PFSK-1 (cell line): Measurements from ENCODE around the gene HYAL1.

Experiments used
- FOXP2 ChIP-seq: optimal IDR thresholded peaks from 2 replicates; pipeline ENCODE3; 2011; ENCODE audit warnings: borderline replicate concordance, control low read depth, inconsistent platforms; ENCODE audit not compliant: insufficient read depth; ENCODE audit errors: extremely low read length, extremely low read depth
- POLR2AphosphoS5 ChIP-seq: IDR thresholded peaks from 2 replicates; pipeline ENCODE4 v1.6.1; 2012; ENCODE audit warnings: low read depth, mild to moderate bottlenecking, control low read depth, low read length, moderate library complexity
- SIN3A ChIP-seq: IDR thresholded peaks from 2 replicates; pipeline ENCODE4 v1.6.1; 2012; ENCODE audit warnings: mild to moderate bottlenecking, low read length, moderate library complexity, borderline replicate concordance; ENCODE audit not compliant: insufficient read depth
- TAF1 ChIP-seq: IDR thresholded peaks from 2 replicates; pipeline ENCODE4 v1.6.1; 2012; ENCODE audit warnings: low read length, control low read depth, borderline replicate concordance; ENCODE audit not compliant: insufficient read depth
- TF ChIP-seq, protein P1 (sequence below), 2 experiments: IDR thresholded peaks; 2 replicates each; pipeline versions ENCODE4 v1.6.1 to v1.8.0; 2011 to 2012; ENCODE audit warnings: low read depth in 2 of 2, low read length in 2 of 2, control low read depth in 1 of 2, inconsistent platforms in 1 of 2, mild to moderate bottlenecking in 1 of 2, moderate library complexity in 1 of 2; ENCODE audit not compliant: insufficient read depth in 1 of 2

The HYAL1 gene

DNA sequence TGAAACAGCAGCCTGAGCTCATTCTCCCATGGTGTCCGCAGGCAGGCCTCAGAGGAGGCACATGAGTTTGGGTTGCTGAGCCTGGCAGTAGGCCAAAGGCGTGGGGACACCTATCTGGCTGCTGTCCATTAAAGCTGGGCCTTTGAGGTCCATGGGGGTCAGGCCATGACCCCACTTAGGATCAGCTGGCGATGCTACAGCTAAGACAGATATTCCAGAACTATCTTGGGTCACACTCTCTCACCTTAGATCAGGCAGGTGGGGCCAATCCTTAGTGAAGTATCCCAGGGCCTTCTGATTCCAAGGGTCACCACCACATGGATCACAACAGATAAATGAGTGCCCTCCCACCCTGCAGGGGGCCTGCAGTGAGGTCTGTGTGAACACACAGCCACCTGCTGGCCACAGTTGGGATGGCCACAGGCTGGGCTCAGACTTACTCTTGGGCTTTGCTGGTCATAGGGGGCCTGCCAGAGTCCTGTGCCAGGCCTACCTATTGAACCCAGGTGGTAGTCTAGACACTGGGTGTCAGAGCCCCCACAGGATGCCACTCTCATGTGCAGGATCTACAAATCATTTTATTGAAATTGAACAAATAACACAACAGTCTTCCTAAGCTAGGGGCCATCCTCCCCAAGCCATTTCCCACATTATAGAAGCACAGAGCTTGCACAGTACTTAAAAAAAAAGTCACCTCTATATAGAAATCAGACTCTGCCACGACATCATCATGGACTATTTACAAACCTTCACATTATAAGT is 21.2 kb upstream of the HYAL1 start:
- TF ChIP-seq, protein P1, sequence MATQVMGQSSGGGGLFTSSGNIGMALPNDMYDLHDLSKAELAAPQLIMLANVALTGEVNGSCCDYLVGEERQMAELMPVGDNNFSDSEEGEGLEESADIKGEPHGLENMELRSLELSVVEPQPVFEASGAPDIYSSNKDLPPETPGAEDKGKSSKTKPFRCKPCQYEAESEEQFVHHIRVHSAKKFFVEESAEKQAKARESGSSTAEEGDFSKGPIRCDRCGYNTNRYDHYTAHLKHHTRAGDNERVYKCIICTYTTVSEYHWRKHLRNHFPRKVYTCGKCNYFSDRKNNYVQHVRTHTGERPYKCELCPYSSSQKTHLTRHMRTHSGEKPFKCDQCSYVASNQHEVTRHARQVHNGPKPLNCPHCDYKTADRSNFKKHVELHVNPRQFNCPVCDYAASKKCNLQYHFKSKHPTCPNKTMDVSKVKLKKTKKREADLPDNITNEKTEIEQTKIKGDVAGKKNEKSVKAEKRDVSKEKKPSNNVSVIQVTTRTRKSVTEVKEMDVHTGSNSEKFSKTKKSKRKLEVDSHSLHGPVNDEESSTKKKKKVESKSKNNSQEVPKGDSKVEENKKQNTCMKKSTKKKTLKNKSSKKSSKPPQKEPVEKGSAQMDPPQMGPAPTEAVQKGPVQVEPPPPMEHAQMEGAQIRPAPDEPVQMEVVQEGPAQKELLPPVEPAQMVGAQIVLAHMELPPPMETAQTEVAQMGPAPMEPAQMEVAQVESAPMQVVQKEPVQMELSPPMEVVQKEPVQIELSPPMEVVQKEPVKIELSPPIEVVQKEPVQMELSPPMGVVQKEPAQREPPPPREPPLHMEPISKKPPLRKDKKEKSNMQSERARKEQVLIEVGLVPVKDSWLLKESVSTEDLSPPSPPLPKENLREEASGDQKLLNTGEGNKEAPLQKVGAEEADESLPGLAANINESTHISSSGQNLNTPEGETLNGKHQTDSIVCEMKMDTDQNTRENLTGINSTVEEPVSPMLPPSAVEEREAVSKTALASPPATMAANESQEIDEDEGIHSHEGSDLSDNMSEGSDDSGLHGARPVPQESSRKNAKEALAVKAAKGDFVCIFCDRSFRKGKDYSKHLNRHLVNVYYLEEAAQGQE (IDR thresholded peaks at IDR 0.05; ENCODE audit: insufficient read depth in 1 of 2, low read depth in 2 of 2, low read length in 2 of 2) = no peak
- TF ChIP-seq FOXP2 (no peak), TAF1 (no peak), POLR2AphosphoS5 (no peak), SIN3A (no peak)

DNA sequence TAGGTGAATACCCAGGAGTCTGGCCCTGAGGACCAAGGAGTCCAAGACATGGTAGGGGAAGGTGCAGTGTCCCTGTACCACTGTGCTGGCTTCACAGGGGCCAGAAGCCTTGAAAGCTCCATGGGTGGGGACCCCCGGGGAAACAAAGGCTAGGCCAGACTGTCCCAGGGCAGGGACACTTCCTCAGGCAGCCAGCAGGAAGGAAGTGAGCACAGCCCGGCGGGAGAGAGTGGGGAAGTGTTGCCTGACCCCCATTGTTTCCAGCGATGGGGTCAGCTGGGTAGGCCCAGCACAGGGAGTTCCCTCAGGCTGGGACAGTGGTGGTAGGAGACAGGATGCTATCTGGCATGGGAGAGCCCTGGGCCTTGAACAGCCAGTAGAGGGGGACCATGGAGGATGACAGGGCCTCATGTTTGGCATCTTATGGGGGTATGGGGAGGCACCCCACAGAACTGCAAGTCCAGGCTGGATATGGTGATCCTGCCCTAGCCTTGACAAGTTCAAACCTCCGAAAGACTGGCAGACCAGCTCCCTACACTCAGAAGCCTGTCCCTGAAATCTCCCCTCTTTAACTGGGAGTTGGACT is 20.3 kb upstream of the HYAL1 start:
- TF ChIP-seq POLR2AphosphoS5 (no peak), FOXP2 (no peak), SIN3A (no peak), TAF1 (no peak)
- TF ChIP-seq, protein P1 (IDR thresholded peaks at IDR 0.05; ENCODE audit: insufficient read depth in 1 of 2, low read depth in 2 of 2, low read length in 2 of 2) = no peak

DNA sequence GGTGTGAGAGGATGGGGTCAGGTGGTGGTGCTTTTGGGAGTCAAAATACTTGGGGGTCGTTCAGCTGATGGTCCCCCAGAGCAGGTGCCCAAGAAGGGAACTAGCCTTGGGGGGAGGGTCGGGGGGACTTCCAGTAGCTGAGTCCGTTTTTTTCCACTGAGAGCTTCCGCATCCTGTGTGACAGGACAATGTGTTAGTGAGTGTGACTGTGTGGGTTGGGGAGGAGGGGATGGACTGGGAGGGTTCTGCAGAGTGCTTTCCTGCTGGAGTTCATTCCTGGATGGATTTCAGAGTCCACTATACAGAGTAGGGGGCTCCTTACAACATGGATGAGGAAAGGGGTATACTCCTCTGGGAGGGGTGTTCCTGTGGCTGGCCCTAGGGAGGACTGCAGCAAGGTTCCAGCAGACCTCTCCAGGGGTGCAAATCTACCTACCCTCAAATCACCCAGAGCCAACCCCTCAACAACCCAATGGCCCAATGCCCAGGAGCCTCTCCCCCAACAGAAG is 19.8 kb upstream of the HYAL1 start:
- TF ChIP-seq, protein P1 (IDR thresholded peaks at IDR 0.05; ENCODE audit: insufficient read depth in 1 of 2, low read depth in 2 of 2, low read length in 2 of 2) = no peak
- no peak for TF ChIP-seq SIN3A
- no peak for TF ChIP-seq FOXP2
- TF ChIP-seq TAF1 = no peak
- TF ChIP-seq POLR2AphosphoS5 = no peak

DNA sequence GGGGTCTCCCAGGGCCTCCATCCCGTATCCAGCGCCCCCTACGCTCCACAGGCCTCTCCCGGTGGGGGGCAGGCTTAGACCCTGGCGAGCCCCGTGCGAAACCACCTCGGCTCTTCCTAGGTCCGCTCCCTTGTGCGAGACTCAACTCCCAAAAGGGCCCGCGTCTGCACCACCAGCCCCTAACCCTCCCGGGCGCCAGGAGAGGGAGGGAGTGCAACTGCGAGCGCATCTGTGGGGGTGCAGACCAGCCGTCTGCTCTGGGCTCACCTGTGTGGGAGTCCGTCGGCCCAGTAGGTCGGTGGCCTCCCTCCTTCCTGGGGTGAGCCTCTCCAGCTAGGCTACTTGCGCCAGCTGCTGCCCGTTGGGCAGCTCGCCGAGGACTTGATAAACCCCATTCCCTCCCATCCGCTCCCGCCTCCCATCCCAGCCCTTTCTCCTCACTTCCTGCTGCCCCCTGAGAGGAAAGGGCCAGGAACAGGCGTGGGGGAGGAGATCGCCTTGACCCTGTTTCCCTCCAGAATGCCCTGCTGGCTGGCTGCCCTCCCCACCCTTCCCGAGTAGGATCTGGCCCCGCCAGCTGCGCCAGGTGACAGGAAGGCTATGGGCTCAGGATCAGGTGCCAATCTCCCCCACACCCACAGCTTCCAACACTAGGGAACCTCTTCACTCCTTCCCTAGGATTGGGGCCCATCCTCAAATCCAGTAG is 19.2 kb upstream of the HYAL1 start, which contains the start of gene HYAL2:
Gene HYAL2, minus strand, starts transcription at position 360 of the 706 bp plus-strand sequence. CDS start 2,256 bp downstream, outside the sequence.
- TF ChIP-seq SIN3A (no peak), TAF1 (0 out of 2 replicates have a peak, but pooled peaks have one; percentile 32), FOXP2 (no peak)

DNA sequence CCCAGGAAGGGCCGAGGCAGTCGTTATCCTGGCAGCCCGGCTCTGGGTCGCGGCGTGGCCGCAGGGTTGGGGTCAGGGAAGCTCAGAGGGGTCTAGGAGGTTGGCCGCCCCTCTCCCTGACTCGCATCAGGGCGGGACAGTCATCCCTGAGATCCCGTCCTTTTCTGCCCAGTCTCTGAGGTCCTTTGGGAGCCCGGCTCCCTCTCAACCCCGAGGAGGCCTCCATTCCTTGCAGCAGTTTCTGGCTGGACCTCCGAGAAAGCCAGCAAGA is 18.7 kb upstream of the HYAL1 start:
- TF ChIP-seq FOXP2 (no peak), SIN3A (no peak), TAF1 (no peak), POLR2AphosphoS5 (no peak)
- TF ChIP-seq, protein P1 (IDR thresholded peaks at IDR 0.05; ENCODE audit: insufficient read depth in 1 of 2, low read depth in 2 of 2, low read length in 2 of 2) = no peak
